HG03280 (cell line): ENCODE measurements around the gene KCNA5.

ENCODE experiments used
- ATAC-seq: cut with Tn5 transposase; IDR thresholded peaks from one replicate; pipeline ENCODE4 v1.9.1; 2021; ENCODE audit warnings: mild to moderate bottlenecking, moderate library complexity; ENCODE audit not compliant: unreplicated experiment

KCNA5 gene

DNA sequence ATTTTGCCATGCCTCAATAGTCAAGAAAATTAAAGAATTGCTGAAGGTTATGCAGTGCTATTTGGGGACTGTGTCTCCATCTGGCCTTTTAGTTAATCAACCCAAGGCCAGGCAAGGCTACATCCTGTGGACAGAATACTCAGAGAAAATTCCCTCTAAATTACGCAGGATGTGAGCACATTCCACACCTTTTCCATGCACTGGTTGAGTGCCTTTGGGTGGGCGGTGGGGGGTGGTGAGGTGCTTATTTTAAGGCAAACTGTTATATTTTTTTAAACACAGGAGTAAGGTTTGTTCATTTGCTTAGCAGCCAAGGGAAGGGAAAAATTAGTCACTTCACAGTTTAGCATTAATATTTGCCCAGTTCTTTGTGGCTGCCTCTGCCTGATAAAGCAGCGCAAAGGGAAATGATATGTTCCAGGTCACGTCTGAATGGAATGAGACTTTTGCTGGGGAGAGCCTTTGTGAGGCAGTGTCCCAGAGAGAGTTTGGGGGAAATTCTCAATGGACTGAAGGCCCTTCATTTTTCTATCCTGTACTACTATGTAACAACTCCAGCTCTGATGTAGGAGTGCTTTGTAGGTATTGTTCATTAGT, 17.2 kb upstream of the KCNA5 start:
- ATAC-seq = no peak

DNA sequence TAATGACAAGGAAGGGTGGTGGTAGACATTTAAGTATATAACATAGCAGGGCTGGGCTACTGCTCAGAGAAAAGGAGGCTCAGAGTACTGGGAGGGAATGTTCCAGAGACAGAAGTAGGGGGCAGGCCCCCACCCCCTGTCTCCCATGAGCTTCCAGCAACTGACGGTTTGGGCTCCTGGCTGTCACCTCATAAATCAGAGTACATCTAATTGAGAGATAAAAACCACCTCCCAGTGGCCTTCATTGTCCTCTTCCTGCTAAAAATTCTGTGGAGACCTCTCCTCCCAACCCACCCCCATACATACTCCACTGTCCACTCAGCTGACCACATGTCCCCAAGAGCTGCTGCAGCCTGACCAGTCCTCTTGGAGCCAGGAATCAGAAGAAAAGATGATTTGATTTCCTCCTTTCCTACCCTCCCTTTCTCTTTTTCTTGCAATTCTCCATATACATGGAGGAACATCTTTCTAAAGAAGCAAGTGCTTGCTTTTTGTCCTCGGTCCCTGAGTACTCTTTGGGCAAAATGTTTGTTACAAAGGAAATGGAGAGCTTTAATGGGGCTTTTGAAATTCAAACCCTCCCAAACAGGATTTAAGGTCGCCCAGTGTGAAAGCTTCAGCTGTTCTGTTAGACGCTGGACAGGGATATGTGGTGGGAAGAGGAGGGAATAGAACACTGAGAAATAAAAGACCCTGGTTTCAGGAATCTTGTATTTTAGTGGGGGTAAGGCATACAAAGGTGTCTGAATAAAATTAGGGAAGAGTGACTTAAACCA, 16.4 kb upstream of the KCNA5 start:
- ATAC-seq = no peak

- ATAC-seq = no peak
Observed at GRCh38 chr12:5030066-5030465, 13.6 kb upstream of the KCNA5 start.

DNA sequence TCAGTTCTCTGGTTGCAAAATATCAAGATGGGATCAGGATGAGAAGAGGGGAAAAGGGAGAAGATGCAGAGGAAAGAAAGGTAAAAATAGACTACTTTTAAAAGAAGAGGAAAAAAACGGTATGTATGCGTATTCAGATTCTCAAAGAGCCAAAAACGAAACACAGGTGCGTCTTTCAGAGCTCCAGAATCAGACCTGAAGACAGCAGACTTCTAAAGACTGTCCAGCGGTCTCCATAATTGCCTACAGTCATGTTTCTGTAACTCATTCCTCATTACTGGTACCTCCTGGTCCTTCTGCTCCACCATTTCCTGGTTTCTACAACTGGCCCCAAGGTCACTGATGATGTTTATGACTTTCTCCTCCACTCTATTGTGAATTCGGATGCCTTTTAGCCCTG, 12.4 kb upstream of the KCNA5 start:
- no peak for ATAC-seq

DNA sequence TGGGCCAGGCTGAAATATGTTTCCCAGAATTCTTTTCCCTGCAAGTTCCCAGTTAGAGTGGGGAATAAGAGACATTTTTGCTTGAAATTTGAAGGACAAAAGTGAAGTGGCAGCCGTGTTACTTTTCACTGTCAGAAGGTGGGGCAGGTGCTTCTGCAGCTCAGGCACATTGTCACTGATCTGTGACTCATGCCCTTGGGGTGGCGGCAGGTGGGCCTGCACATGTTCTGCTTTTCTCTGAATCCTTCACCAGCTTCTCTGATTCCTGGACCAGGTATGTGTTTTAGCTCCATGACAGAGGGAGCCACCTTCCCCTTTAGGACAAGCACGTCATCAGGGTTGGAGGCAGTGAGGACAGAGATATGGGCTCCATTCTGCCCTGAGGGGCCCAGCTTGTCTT, 11.7 kb upstream of the KCNA5 start:
- no peak for ATAC-seq

GRCh38 chr12:5032821-5033220, 10.9 kb upstream of the KCNA5 start:
- no peak for ATAC-seq

- no peak for ATAC-seq
Observed at GRCh38 chr12:5033883-5034282, 9.8 kb upstream of the KCNA5 start.

DNA sequence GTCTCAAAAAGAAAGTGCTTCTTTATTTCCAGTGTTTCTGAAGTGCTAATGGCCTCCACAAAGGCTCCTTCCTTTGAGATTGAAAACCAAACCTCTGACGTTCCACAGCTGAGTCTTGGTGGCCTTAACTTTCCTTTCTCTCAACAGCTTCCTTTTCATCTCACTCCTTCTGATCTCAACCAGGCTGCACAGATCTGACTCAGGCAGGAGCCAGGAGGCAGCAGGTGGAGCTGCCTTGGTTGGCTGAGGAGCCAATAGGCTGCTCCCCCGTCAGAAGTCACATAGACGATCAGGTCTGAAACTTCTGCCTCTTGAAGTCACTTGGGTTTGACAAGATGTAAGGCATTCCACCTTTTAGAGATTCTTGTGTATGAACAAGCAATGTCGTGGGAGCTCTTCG, 9.1 kb upstream of the KCNA5 start:
- no peak for ATAC-seq

DNA sequence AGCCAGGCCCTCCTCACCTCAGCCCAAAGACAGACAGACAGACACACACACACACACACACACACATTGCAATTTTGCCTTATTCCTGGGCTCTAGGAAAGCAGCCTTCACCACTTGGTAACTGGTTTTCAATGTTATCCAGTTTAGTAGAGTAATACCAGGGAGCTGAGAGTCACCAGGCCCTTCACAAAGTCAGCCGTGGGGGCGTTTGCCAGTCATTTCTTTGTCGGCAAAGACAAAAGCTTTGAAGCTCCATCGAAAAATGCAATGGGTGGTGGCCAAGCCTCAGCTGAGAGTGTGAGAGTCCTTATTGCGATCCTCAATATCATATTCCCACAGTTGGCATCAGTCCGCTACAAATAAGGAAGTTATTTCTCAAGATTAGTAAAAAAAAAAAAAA, 8.1 kb upstream of the KCNA5 start:
- no peak for ATAC-seq

GRCh38 chr12:5036031-5036430, 7.6 kb upstream of the KCNA5 start:
- ATAC-seq = no peak

DNA sequence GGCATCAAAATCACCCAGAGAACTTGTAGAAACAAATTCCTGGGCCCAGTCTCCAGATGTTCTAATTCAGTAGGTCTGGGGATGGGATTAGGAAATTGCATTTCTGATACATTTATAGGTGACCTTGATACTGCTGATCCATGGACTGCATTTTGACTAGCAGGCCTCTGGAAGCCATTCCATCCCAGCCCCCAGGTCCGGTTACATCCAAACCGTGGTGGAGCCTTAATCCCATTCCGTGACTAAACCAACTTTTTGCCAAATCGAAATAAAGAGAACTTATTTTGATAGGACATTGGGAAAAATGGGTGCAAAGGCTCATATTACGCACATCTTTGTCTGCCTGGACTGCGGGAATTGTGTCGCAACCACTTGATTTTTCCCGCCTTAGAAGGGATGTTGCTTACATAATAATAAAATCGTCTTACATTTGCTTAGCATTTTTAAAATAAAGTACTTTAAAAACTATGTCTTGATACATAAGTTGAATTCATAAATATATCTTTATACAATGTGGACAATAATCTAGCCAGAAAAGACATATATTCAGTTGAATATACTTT, 5.8 kb upstream of the KCNA5 start:
- no peak for ATAC-seq

- ATAC-seq = no peak
Observed at GRCh38 chr12:5038781-5039311, 4.8 kb upstream of the KCNA5 start.

DNA sequence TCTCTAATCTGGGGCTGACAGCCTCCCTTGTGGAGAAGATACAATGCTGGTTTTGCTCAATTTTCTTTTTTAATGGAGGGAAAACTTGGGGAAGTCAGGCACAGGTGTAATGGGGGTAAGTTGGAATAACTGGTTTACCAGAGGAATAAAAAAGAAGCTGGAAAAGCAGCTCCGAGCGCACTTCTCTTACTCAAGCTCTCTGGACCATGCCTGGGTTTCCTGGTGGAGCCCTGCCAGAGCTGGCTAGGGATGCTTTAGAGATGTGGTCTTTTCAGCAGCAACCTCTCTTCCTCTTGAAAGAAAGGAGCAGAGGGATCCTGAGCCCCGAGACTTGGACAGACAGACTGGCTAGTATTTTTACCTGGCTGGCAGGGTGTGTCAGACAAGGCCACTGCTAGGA, 3.9 kb upstream of the KCNA5 start:
- no peak for ATAC-seq

DNA sequence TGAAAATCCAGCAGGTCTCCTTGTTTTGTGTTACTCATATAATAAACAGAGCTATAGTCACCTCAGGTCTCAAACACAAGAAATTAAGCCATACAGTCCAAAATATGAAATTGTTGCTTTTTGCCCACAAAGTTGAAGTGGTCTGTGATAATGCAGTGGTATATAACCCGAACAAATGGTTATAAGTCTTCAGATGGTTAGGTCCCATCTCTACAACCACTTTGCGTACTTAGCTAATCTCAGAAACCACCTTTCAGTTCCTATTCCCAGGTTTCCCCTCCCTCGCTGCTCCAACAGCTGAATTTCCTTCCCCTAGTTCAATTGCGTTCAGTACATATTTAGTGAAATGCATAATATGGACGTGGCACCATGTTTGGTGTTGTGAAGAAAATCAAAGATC, 3.3 kb upstream of the KCNA5 start:
- ATAC-seq = no peak

DNA sequence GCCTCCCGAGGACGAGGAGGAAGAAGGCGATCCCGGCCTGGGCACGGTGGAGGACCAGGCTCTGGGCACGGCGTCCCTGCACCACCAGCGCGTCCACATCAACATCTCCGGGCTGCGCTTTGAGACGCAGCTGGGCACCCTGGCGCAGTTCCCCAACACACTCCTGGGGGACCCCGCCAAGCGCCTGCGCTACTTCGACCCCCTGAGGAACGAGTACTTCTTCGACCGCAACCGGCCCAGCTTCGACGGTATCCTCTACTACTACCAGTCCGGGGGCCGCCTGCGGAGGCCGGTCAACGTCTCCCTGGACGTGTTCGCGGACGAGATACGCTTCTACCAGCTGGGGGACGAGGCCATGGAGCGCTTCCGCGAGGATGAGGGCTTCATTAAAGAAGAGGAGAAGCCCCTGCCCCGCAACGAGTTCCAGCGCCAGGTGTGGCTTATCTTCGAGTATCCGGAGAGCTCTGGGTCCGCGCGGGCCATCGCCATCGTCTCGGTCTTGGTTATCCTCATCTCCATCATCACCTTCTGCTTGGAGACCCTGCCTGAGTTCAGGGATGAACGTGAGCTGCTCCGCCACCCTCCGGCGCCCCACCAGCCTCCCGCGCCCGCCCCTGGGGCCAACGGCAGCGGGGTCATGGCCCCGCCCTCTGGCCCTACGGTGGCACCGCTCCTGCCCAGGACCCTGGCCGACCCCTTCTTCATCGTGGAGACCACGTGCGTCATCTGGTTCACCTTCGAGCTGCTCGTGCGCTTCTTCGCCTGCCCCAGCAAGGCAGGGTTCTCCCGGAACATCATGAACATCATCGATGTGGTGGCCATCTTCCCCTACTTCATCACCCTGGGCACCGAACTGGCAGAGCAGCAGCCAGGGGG, 979 bp downstream of the KCNA5 start:
- ATAC-seq = no peak

GRCh38 chr12:5047094-5047493, 3.4 kb downstream of the KCNA5 start:
- ATAC-seq = no peak

DNA sequence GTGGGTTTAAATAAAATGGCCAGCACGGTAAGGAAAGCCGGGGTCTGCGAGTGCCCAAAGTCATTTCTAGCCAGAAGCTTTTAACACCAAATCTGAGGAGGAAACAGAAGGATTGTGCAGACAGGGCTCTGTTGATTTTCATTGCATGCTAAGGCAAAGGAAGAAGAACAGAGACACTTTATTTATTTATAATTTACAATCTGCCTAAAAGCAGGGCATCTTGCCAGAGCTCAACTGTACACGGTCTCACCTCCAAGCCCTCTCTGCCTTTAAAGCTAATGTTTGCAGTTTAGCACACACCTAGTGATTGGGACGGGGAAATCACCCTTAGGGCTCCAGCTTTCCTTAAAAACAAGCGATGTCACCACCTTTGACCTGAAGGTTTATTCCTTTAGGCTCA, 4.0 kb downstream of the KCNA5 start:
- no peak for ATAC-seq

DNA sequence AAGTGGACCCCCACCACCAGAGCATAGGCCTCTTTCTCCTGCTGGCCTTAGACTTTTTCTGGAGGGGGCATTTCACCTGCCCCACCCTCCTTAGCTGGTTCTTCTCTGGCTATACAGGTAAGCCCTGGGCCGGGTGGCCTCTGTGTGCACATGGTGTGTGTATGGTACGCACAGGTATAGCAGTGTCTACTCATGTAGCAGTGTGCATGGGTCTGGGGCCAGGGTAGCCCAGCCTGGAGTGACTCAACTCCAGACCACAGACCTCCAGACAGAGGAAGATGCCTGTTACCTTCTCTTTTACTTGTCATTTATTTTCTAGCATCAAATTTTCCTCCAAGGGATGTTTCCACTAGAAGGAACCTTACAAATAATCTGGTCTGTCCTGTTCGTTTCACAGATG, 6.9 kb downstream of the KCNA5 start:
- no peak for ATAC-seq

DNA sequence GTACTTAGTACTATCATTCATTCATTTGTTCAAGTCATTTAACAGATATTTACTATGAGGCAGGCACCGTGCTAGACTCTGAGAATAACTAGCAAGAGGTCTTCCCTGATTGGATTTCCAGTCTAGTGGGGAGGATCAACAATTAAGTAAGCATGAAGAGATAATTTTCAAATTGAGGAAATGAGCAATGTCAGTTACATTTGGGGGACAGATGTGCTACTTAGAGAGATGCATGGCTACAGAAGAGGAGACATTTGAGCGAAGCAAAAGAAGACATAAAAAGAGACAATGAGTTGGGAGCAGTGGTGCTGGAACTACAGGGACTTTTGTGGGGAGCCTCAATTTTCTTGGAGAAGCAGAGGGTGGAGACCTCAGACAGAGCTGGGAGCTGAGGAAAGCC, 7.7 kb downstream of the KCNA5 start:
- ATAC-seq = no peak

DNA sequence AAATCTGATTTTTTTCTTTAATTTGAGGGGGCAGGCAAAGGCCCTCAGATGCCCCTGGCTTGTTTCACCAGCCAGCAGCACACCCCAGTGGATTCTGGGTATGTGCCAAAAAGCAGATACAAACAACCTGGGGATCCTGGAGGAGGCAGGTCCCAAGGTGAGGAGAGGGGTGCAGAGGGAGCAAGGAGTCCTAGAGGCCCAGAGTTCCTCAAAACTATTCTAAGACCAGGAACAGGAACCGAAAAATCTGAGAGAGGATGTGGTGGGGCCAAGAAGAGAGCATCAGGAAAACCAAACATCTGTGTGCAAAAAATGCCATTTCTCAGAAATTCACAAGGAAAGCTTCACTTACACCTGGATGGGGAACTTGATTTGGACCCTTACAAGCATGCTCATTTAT, 8.2 kb downstream of the KCNA5 start:
- ATAC-seq = no peak

DNA sequence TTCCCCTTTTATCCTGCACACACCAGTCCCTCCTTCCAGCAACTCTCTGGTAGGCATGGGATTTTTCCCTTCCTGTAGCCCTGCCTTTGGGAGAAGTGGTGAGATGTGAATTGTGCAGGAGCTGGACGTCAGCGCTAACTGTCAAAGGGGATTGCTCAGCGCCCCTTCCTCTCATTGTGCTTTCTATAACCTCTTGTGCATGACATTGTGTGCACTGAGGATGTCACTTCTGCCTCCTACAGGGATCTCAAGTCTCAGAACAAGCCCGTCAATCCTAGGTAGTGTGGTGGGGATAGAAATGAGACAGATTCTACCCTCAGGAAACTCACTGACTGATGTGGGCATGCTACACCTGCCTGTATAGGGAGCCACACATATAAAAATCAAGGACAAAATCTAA, 8.7 kb downstream of the KCNA5 start:
- ATAC-seq = no peak
